ENCODE results near the gene CEP162.

DNA sequence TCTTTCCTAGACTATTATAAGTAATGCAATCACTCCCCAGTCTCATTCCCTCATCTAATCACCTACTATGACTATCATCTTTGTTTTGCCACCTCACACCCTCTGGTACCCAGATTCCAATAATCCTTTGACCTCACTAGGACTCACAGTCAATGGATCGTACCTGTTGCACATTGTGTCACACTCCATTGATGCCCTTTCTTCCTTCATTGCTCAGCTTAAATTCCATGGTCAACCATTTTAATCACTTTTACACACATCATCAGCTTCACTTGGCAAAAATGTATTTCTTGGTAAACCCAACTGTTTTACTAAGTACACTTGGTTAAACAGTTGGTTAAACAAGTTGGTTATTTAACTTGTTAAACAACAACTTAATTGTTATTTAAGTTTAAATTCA, 44.0 kb downstream of the CEP162 start:
- TF ChIP-seq POLR2A (IDR thresholded peaks at IDR 0.05; ENCODE audit: low read depth) (no peak), POLR2AphosphoS5 (IDR thresholded peaks at IDR 0.05) (no peak), CTCF (IDR thresholded peaks at IDR 0.05) (no peak), EP300 (IDR thresholded peaks at IDR 0.05) (no peak)
